ENCODE data around the gene ATP10A.
"Not testable (repeated sequence)": the region's sequence is repeated elsewhere in the genome, so short reads cannot be mapped to it uniquely, and the experiment has no call there.

Gene ATP10A

DNA sequence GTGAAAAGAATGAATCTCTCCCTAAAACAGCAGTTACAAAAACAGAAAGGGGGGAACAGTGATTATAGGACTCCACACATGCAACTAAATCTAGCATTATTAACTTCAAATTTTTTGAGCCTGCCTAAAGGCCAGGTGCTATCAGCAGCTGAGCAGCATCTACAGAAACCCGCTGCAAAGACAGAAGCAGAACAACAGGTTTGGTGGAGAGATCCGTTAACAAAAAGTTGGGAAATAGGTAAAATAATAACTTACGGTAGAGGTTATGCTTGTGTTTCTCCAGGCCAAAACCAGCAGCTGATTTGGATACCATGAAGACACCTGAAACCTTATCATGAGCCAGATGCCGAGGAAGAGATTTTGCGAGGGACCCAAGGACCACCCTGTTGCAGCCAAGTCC, 222.7 kb downstream of the ATP10A start:
- H3K4me3 ChIP-seq (ENCODE audit: low read length): no peak overlapping the region
- TF ChIP-seq, protein P1, sequence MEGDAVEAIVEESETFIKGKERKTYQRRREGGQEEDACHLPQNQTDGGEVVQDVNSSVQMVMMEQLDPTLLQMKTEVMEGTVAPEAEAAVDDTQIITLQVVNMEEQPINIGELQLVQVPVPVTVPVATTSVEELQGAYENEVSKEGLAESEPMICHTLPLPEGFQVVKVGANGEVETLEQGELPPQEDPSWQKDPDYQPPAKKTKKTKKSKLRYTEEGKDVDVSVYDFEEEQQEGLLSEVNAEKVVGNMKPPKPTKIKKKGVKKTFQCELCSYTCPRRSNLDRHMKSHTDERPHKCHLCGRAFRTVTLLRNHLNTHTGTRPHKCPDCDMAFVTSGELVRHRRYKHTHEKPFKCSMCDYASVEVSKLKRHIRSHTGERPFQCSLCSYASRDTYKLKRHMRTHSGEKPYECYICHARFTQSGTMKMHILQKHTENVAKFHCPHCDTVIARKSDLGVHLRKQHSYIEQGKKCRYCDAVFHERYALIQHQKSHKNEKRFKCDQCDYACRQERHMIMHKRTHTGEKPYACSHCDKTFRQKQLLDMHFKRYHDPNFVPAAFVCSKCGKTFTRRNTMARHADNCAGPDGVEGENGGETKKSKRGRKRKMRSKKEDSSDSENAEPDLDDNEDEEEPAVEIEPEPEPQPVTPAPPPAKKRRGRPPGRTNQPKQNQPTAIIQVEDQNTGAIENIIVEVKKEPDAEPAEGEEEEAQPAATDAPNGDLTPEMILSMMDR (conservative IDR thresholded peaks at IDR 0.05; ENCODE audit: low read length): no peak
- no peak for DNase-seq (ENCODE audit: low read depth)

DNA sequence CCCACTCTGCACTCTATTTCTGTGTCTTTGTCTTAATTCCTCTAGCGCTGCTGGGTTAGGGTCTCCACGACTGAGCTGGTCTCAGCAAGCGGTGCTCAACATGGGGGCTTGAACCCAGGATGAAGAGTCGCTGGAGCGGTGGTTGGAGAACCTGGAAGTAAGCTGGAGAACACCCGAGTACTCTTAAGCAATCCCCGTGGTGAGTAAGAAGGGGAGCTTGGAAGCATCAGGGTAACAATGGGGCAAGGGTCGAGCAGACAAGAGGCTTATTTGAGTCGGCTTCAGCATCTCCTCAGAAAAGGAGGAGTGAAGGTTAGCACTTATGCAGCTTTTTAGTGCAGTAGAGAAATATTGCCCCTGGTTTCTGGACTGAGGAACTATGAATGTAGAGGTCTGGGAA, 226.6 kb downstream of the ATP10A start:
- not testable (repeated sequence) for DNase-seq (ENCODE audit: low read depth)

DNA sequence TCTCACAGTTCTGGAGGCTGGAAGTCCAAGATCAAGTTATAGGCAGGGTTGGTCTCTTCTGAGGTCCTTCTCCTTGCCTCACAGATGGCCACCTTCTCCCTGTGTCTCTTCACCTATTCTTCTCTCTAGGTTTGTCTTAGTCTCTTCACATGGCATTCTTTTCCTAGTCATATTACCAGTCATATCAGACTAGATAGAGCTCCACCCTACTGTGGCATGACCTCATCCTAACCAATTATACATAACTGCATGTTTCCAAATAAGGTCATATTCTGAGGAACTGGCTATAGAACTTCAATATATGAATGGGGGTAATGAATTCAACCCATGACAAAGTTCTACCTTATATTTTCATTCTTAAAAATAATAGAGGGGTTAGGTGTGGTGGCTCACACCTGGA, 227.9 kb downstream of the ATP10A start:
- H3K4me3 ChIP-seq (ENCODE audit: low read length): no peak overlapping the region
- no peak for DNase-seq (ENCODE audit: low read depth)
- TF ChIP-seq, protein P1 (conservative IDR thresholded peaks at IDR 0.05; ENCODE audit: low read length): no peak

More for the DNA sequence above, 226.6 kb downstream of the ATP10A start:
- H3K4me3 ChIP-seq (ENCODE audit: low read length): not testable (repeated sequence)

DNA sequence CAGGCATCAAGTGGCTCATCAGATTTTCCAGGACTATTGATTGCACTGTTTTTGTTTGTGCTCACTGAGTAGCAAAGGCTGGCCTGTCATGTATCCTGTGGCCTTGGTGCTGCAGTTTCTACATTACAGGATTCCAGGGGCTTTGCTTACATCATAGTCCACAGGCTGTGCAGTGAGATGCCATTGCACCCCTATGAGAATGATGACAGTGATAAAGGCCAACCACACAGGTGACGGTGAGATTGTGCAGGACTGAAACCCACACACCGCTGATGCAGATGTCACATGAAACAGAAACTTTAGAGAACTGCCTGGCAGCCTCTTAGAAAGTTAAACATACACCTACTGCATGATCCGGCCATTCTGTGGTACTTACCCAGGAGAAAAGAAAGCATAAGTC, 229.3 kb downstream of the ATP10A start:
- no peak for DNase-seq (ENCODE audit: low read depth)
- TF ChIP-seq, protein P1 (conservative IDR thresholded peaks at IDR 0.05; ENCODE audit: low read length): no peak
- H3K4me3 ChIP-seq (ENCODE audit: low read length): no peak overlapping the region

DNA sequence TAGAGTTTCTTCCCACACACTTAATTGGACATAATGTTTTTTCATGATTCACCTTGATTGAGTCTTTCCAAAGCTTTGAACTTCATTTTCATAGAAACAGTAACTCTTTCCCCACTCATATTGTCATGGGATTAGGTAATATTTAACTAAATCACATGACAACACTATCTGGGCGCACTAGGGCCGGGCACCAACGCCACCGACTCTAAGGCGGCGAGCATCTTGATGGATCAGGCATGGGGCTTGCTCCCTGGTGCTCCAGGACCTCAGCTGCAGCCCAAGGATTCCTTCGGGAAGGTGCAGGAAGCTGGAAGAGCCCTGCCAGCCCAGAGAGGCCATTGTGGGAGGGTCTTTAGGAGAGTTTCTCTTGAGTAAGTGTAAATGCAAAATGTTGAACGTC, 231.2 kb downstream of the ATP10A start:
- no peak overlapping the region for H3K4me3 ChIP-seq (ENCODE audit: low read length)
- no peak for DNase-seq (ENCODE audit: low read depth)
- TF ChIP-seq, protein P1 (conservative IDR thresholded peaks at IDR 0.05; ENCODE audit: low read length): no peak

Data from AG10803 (cell line).